ENCODE results near the gene GLYAT.
"Not testable (repeated sequence)": the region's sequence is repeated elsewhere in the genome, so short reads cannot be mapped to it uniquely, and the experiment has no call there.

The GLYAT gene

GRCh38 chr11:58742981-58743880 is 11.5 kb upstream of the GLYAT start:
- no peak for DNase-seq (ENCODE audit: low read depth)

GRCh38 chr11:58742140-58742539 is 10.4 kb upstream of the GLYAT start:
- no peak for DNase-seq (ENCODE audit: low read depth)

GRCh38 chr11:58741127-58741526 is 9.4 kb upstream of the GLYAT start:
- no peak for DNase-seq (ENCODE audit: low read depth)

DNA sequence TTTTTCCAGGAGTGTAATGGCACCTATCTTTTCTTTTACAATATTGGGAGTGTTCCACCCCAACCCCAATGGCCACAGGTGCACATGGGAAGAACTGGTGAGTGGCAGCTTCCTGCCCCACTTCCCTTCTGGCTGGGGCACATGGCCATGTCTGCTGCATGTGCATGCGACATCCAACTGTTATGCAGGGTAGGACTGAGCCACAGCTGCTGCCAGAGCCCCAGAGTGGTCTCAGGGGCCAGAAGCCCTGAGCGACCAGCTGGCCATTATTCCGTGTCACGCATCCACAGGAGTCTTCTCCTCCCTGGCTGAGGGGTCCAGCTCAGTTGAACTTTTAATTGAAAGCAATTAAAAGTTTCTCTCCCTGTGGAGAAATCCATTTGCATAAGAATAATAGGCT is 8.7 kb upstream of the GLYAT start:
- DNase-seq (ENCODE audit: low read depth): no peak

DNA sequence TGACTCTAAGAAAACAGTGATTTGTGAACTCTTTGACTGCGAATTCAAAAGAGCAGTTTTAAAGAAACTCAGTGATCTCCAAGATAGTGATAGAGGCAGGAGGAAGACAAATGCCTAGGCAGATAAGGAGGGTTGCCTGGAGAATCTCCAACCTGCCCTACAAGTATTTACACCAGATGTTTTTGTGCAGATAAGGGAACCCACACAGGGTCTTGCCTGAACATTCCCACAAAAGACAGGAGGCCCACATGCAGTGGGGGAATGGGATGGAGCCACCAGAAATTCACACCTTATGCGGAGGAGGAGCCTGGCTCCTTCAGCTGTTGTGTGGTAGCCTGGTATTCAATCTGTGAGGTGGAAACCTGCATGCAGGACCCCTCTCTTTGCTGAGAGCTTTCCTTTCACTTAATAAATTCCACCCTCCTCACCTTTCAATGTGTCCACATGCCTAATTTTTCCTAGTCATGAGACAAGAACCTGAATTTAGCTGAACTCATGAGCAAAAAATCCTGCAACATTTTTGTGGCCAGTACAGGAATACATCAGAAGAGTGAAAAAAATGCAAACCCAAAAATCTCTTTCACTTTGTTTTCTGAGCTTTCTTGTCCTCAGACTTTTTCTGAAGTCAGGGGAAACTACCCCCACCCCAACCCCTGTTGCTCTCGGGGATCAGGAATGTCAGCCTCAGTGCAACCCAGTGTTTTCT is 8.1 kb upstream of the GLYAT start:
- no peak for DNase-seq (ENCODE audit: low read depth)

GRCh38 chr11:58734681-58735490 is 3.1 kb upstream of the GLYAT start:
- DNase-seq (ENCODE audit: low read depth): no peak

- no peak for DNase-seq (ENCODE audit: low read depth)
Observed at GRCh38 chr11:58730507-58731089, 1.1 kb downstream of the GLYAT start.

GRCh38 chr11:58727415-58727797 is 4.3 kb downstream of the GLYAT start:
- no peak for DNase-seq (ENCODE audit: low read depth)

DNA sequence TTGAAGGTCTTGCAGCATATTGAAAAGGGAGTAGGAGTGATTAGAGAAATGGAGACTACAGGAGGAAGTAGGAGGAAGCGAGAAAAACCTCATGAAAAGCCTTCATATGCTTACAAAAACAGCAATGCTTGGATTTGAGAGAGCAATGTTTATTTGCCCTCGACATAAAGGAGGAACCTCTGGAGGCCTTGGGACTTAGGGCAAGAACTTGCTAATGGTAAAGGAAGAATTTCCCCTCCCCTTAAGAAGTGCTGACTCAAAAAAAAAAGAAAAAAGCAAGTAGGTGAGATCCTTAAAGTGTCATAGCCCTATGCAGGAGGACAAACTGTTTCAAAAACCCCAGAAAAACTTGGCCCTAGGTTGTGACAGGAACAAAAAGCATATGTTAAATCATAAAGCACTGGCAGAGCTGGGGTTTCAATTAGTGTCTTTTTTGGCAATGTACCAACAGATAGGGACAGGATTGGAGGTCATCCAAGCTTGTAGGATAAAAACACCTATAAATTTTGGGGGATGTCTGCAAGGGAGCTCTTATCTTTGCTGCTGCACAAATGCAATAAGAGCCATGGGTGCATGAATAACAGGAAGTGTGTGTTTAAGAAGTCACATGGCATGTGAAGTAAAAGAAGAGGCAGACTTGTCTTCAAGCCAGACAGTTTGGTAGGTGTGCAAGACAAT is 4.9 kb downstream of the GLYAT start:
- DNase-seq (ENCODE audit: low read depth): no peak

- DNase-seq (ENCODE audit: low read depth): no peak
Observed at GRCh38 chr11:58719406-58720117, 12.2 kb downstream of the GLYAT start.

DNA sequence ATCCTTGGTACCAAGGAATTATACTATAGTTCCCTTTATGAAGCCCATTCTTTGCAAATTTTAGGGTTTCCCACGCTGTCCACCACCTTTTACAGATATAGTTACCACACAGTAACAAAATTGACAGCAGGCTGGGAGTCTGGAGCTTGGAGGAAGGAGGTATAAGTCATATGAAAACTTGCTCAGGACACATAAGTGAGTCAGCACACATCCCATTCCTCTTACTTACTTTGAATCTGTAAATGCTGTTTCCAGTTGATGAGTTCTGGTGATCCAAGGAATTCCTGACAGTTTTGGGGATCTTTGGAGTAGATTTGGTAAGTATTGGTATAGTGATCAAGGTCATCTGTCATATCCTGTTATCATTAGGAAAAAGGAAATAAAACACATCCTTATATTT is 19.2 kb downstream of the GLYAT start:
- DNase-seq (ENCODE audit: low read depth): no peak

DNA sequence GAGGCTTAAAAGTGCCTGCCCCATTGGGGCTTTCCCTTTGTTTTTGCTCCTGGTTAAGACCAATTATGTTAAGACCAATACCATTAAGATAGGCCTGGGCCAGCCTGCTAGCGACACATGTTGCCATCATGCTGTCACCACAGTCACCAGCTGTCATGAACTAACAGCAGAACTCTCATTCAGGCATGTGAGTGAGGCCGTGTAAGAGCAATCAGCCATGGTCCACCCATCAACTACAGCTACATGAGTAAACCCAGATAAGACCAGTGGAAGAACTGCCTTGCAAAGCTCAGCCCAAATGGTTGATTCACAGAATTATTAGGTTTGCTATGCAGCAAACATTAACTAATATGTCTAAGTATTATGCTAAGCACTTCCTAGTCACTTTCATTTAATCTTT is 19.9 kb downstream of the GLYAT start:
- no peak for DNase-seq (ENCODE audit: low read depth)

DNA sequence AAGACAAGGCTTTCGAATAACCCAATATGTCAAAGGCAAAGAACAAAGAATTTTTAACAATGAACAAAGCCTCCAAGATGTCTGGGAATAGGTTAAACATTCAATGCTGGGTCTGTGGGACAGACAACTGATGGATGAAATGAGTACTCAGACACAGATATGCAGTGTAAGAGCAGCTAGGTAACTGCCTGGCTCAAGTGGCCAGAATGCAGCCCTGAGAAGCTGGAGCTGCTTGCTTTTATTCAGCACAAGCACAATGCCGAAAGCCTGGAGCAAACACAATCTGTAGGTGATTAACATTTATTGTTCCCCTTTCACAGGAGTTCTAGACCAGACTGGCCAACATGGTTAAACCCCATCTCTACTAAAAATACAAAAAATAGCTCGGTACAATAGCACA is 24.0 kb downstream of the GLYAT start:
- DNase-seq (ENCODE audit: low read depth): no peak

- DNase-seq (ENCODE audit: low read depth): not testable (repeated sequence)
Observed at GRCh38 chr11:58696825-58697224, 34.9 kb downstream of the GLYAT start.

DNA sequence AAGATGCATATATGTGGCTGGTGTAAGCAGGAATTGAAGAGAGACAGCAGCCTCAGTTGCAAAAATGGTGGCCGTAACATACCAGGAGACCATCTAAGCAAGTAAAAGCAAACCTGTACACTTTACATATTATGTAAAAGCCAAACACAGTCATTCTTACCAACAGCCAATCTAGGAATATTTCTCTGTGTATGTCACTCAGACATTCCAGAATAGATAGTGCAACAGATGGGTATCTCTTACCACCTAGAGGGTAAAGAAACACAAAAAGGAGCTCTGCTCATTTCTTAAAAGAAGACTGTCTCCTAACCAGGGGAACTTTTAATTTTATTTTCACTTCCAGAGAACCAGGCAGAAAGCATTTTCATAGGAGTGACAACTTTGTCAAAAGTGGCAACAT is 38.7 kb downstream of the GLYAT start:
- no peak for DNase-seq (ENCODE audit: low read depth)

DNA sequence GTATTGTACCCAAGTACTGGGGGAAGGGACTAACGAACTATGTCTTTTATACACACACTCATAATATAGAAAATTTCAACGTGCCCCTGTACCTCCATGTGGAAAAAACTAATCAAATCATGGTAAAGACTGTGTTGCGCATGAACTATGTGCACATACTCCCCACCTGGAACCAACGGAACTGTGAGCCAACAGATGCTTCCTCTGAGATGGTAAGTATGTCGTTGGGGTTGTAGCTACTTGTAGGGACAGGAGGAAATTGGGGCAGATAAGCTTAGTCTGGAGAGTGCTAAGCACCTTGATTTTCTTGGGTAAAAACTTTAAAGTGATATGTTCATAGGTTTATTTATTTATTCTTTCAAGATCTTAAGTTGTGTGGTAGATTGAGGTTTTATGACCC is 40.1 kb downstream of the GLYAT start:
- DNase-seq (ENCODE audit: low read depth): no peak

- DNase-seq (ENCODE audit: low read depth): no peak
Observed at GRCh38 chr11:58688789-58689503, 42.8 kb downstream of the GLYAT start.

GRCh38 chr11:58685973-58686722 is 45.6 kb downstream of the GLYAT start:
- no peak for DNase-seq (ENCODE audit: low read depth)

- not testable (repeated sequence) for DNase-seq (ENCODE audit: low read depth)
Observed at GRCh38 chr11:58682660-58683059, 49.1 kb downstream of the GLYAT start.

DNA sequence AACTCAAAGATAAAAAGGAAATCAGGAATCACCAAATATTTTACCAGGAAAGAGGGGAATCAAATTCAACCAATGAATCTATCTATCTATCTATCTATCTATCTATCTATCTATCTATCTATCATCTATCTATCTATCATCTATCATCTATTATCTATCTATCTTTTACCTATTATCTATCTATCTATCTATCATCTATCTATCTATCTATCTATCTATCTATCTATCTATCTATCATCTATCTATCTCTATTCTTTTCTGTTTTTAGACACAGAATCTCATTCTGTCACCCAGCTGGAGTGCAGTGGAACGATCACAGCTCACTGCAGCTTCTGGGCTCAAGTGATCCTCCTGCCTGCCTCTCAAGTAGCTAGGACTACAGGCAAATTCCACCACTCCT is 54.2 kb downstream of the GLYAT start:
- not testable (repeated sequence) for DNase-seq (ENCODE audit: low read depth)
